ENCODE measurements around the gene BEND5.

- TF ChIP-seq CTCF (conservative IDR thresholded peaks at IDR 0.05 in 1 of 2, IDR thresholded peaks at IDR 0.05 in 1 of 2; ENCODE audit: low read depth in 1 of 2, low read length in 2 of 2) (no peak), EZH2 (IDR thresholded peaks at IDR 0.05; ENCODE audit: low read length, missing control alignments) (no peak)
These were observed 7.6 kb upstream of the BEND5 start for GRCh38 chr1:48784301-48784700.

All from fibroblast of lung (primary cell).